Endothelial cell of umbilical vein (primary cell): ENCODE data around the gene ARF1. TPM values are rescaled to one million over a fixed set of nuclear protein-coding genes. Genes with fewer than 3 reads are reported as not detected.

Experiments used
- BruUV-seq: library from RNA; stranded (reverse); fragments of 400-500 nt; replicated peaks from 2 replicates; lab custom pipeline; 2021; lab: Mats Ljungman, UMichigan
- CTCF ChIA-PET: fragments of 300-600, 350-600 bp; sonication (Branson Sonifier 250); formaldehyde crosslinking; loops from one replicate; lab custom pipeline; 2021; ENCODE audit warnings: antibody characterized with exemption, inconsistent platforms; lab: Charles Lee
- POLR2A ChIA-PET: fragments of 300-600, 350-600 bp; sonication (Branson Sonifier 250); formaldehyde crosslinking; loops from one replicate; lab custom pipeline; 2021; ENCODE audit warnings: antibody characterized with exemption, inconsistent platforms; lab: Charles Lee
- DNase-seq: peaks from one replicate; pipeline ENCODE4 v3.0.0-alpha.2; 2011; ENCODE audit warnings: low read depth, low spot score
- FAIRE-seq: peaks from 2 replicates; lab custom pipeline; 2011; peaks lifted over from hg19 to GRCh38; lab: Jason Lieb, UNC
- H2AFZ ChIP-seq: 2 replicates; pipeline ENCODE4 v1.6.0; 2012; ENCODE audit warnings: low read depth, low read length, control low read depth, inconsistent platforms
- H3K27ac ChIP-seq: 2 replicates; pipeline ENCODE4 v1.5.1; 2011; ENCODE audit warnings: low read depth, mild to moderate bottlenecking, control low read depth, low read length, moderate library complexity; ENCODE audit not compliant: insufficient read depth
- H3K27me3 ChIP-seq, 2 experiments: 2 replicates each; pipeline versions ENCODE4 v1.6.0 to v1.6.1; 2011; ENCODE audit warnings: low read length in 2 of 2, mixed read lengths in 1 of 2; ENCODE audit not compliant: control insufficient read depth in 2 of 2, insufficient read depth in 2 of 2
- H3K36me3 ChIP-seq, 2 experiments: 2 replicates in 1 of 2; 3 replicates in 1 of 2; pipeline ENCODE4 v1.5.1; 2011; ENCODE audit warnings: low read length in 2 of 2, mild to moderate bottlenecking in 1 of 2, moderate library complexity in 1 of 2; ENCODE audit not compliant: control insufficient read depth in 2 of 2, insufficient read depth in 2 of 2; ENCODE audit errors: extremely low read depth in 1 of 2
- H3K4me1 ChIP-seq: 3 replicates; pipeline ENCODE4 v1.5.1; 2011; ENCODE audit warnings: mild to moderate bottlenecking, low read length; ENCODE audit not compliant: control insufficient read depth, insufficient read depth; ENCODE audit errors: extremely low read depth
- H3K4me2 ChIP-seq: 2 replicates; pipeline ENCODE4 v1.6.1; 2011; ENCODE audit warnings: low read length, control low read depth, mixed read lengths; ENCODE audit not compliant: insufficient read depth
- H3K4me3 ChIP-seq, 3 experiments: fragments of 200-600 bp in 1 of 3; sonication (generic), shearing (Covaris generic) in 1 of 3; replicated peaks in 1 of 3; 2 replicates each; pipeline ENCODE4 v1.5.1; 2011 to 2016; ENCODE audit warnings: control low read depth in 3 of 3, low read length in 3 of 3, mild to moderate bottlenecking in 2 of 3, inconsistent platforms in 1 of 3, low read depth in 1 of 3, moderate library complexity in 1 of 3; ENCODE audit not compliant: insufficient read depth in 1 of 3
- H3K79me2 ChIP-seq: 2 replicates; pipeline ENCODE4 v1.6.0; 2012; ENCODE audit warnings: low read length, inconsistent platforms; ENCODE audit not compliant: control insufficient read depth, insufficient read depth
- H3K9ac ChIP-seq: replicated peaks from 2 replicates; pipeline ENCODE3; 2011; ENCODE audit warnings: low read length, control low read depth; ENCODE audit not compliant: insufficient read depth; ENCODE audit errors: extremely low read depth
- H3K9me1 ChIP-seq: replicated peaks from 3 replicates; pipeline ENCODE4 v1.6.0; 2011; ENCODE audit warnings: mild to moderate bottlenecking, low read length; ENCODE audit not compliant: control insufficient read depth, insufficient read depth; ENCODE audit errors: extremely low read depth
- H3K9me3 ChIP-seq: replicated peaks from 2 replicates; pipeline ENCODE4 v1.5.1; 2012; ENCODE audit warnings: low read length, inconsistent platforms; ENCODE audit not compliant: control insufficient read depth, insufficient read depth
- H4K20me1 ChIP-seq: replicated peaks from 2 replicates; pipeline ENCODE3; 2011; ENCODE audit warnings: mild to moderate bottlenecking, low read length; ENCODE audit not compliant: control insufficient read depth, insufficient read depth; ENCODE audit errors: extremely low read depth
- CTCF ChIP-seq, 2 donors: IDR thresholded peaks; 1 replicate in 1 of 2; 2 replicates in 1 of 2; pipeline ENCODE4 v1.5.1; 2011; ENCODE audit warnings: low read length in 2 of 2, mild to moderate bottlenecking in 2 of 2, moderate library complexity in 2 of 2, control low read depth in 1 of 2, inconsistent platforms in 1 of 2, low read depth in 1 of 2; ENCODE audit not compliant: insufficient read depth in 1 of 2; ENCODE audit errors: extremely low read depth in 1 of 2
- EZH2 ChIP-seq: IDR thresholded peaks from 2 replicates; pipeline ENCODE4 v1.6.1; 2012; ENCODE audit warnings: borderline replicate concordance, low read depth, mild to moderate bottlenecking, moderate library complexity, low read length, inconsistent platforms; ENCODE audit not compliant: severe bottlenecking
- FOS ChIP-seq: IDR thresholded peaks from 2 replicates; pipeline ENCODE4 v1.6.1; 2011; ENCODE audit warnings: mild to moderate bottlenecking, low read length, moderate library complexity, borderline replicate concordance; ENCODE audit not compliant: insufficient read depth
- GATA2 ChIP-seq: IDR thresholded peaks from 2 replicates; pipeline ENCODE4 v1.7.0; 2011; ENCODE audit warnings: low read depth, mild to moderate bottlenecking, moderate library complexity, mixed read lengths, low read length; ENCODE audit not compliant: insufficient read length, insufficient read depth
- JUN ChIP-seq: IDR thresholded peaks from 2 replicates; pipeline ENCODE4 v1.6.1; 2011; ENCODE audit warnings: borderline replicate concordance, low read depth; ENCODE audit not compliant: insufficient read length, insufficient read depth
- MYC ChIP-seq: IDR thresholded peaks from one replicate; pipeline ENCODE4 v1.6.1; 2011; ENCODE audit warnings: mild to moderate bottlenecking, low read depth, low read length
- POLR2A ChIP-seq: IDR thresholded peaks from 2 replicates; pipeline ENCODE4 v1.6.1; 2012; ENCODE audit warnings: low read depth, mild to moderate bottlenecking, control low read depth, low read length
- POLR2AphosphoS5 ChIP-seq: IDR thresholded peaks from 2 replicates; pipeline ENCODE4 v1.6.1; 2012; ENCODE audit warnings: low read depth, mild to moderate bottlenecking, control low read depth, low read length, moderate library complexity; ENCODE audit not compliant: insufficient read depth
- dilution Hi-C: fragments of 300-500 bp; cut with MboI; formaldehyde crosslinking; loops from one replicate; pipeline ENCODE4 v1.15.0; 2019; ENCODE audit warnings: low sequenced_read_pairs; ENCODE audit not compliant: extremely low pct_ligation_motif_present
- intact Hi-C: fragments of 100-400 bp; cut with micrococcal nuclease; formaldehyde crosslinking; loops from one replicate; pipeline ENCODE4 v1.10.0; 2022
- polyA plus RNA-seq, 4 experiments: library from polyadenylated mRNA; depleted of rRNA in 3 of 4; stranded (reverse) in 3 of 4; unstranded in 1 of 4; fragments of >200 nt; gene quantifications; 2 replicates each; pipeline versions ENCODE4 v1.2.1 to v1.2.3, GENCODE V29; 2011 to 2012; ENCODE audit warnings: missing spikeins in 1 of 4
- total RNA-seq: library from RNA; stranded (reverse); gene quantifications from 2 replicates; pipeline ENCODE4 v1.2.3, GENCODE V29; 2021
- TF ChIP-seq, protein P1 (sequence below): IDR thresholded peaks from 2 replicates; pipeline ENCODE4 v1.6.1; 2011; ENCODE audit not compliant: insufficient read depth, insufficient read length

Gene ARF1
- total and polyA plus RNA-seq, 2 donors (not counting 3 experiments of a cell fraction or from before 2014, with no cell fraction given), result 499 to 844 TPM

DNA sequence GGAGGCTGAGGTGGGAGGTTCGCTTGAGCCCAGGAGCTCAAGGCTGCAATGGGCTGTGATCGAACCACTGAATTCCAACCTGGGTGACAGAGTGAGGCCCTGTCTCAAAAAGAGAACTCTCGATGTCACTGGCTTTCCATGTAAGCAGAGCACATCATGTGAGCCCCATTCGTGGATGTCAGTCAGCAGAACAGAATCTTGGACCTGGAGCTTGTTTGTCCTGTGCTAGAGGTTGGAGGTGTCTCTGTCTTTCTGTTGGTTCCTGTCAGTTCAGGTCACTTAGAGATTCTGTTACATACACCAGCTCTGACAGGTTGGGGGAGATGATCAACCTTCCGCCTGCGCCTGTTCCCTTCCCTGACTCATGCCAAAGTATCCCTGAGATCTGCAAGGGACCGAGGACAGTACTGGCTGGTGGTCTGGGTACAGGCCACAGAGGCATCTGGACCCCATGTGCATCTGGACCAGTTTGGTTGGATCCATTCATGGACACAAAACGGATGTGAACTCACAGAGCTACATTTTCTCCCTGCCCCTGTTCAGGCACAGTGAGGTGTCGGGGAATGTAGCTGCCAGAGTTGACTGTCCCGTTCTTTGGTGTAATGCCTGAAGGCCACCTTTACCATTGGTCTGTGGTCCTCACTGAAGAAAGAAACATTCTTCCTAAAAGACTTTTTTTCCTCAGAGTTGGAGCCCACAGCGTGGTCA is 10.0 kb downstream of the ARF1 start:
- no TSS peak for BruUV-seq
- CTCF ChIA-PET, result interaction anchor here (0.8 to 1.7 kb wide), 3 partner anchors 10 to 93 kb away, joined by 3 to 6 read pairs (median 3); partner anchors contain the start of gene ARF1
- H3K4me1 ChIP-seq, result peaks cover 45% of the 10 kb centered on the region

More for the DNA sequence above, 10.0 kb downstream of the ARF1 start:
- DNase-seq, result no peak
- no peak overlapping the region for H3K9ac ChIP-seq
- intact Hi-C loops (no loop called here), dilution Hi-C loops (no loop called here)
- H3K36me3 ChIP-seq, result peaks cover 0 to 21% of the 10 kb centered on the region in 2 experiments
- H3K79me2 ChIP-seq, result peaks cover 100% of the 10 kb centered on the region
- no peak for FAIRE-seq
- no peak for TF ChIP-seq GATA2
- TF ChIP-seq, protein P1, sequence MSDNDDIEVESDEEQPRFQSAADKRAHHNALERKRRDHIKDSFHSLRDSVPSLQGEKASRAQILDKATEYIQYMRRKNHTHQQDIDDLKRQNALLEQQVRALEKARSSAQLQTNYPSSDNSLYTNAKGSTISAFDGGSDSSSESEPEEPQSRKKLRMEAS, result no peak
- TF ChIP-seq EZH2, result no peak
- TF ChIP-seq POLR2AphosphoS5, result no peak
- no peak for TF ChIP-seq POLR2A
- no peak for TF ChIP-seq CTCF (IDR thresholded peaks at IDR 0.05; ENCODE audit: extremely low read depth in 1 of 2, insufficient read depth in 1 of 2, low read depth in 1 of 2, low read length in 2 of 2)
- TF ChIP-seq MYC, result no peak
- TF ChIP-seq FOS, result no peak
- TF ChIP-seq JUN, result no peak
- peaks cover 18% of the 10 kb centered on the region for H4K20me1 ChIP-seq
- H3K4me2 ChIP-seq, result no peak overlapping the region
- no peaks in the 10 kb centered on the region for H3K9me1 ChIP-seq
- H2AFZ ChIP-seq, result no peak overlapping the region
- POLR2A ChIA-PET, result no interaction called here
- H3K27me3 ChIP-seq, result no peaks in the 10 kb centered on the region
- H3K4me3 ChIP-seq, result no peak overlapping the region
- H3K27ac ChIP-seq, result no peak overlapping the region
- peaks cover 4% of the 10 kb centered on the region for H3K9me3 ChIP-seq
